Lung (tissue), 12 donors: ENCODE results near the gene FNTB. TPM values are rescaled to one million over a fixed set of nuclear protein-coding genes. Genes with fewer than 3 reads are reported as not detected.

Source experiments
- ATAC-seq: fragments of 200-7000 bp; cut with Tn5 transposase; one replicate; pipeline ENCODE4 v1.9.1; 2020; ENCODE audit warnings: moderate number of reproducible peaks; ENCODE audit not compliant: insufficient read depth, low FRiP score
- DNase-seq, 3 donors: peaks; one replicate each; pipeline ENCODE4 v3.0.0-alpha.2; 2013 to 2017
- H3K27ac ChIP-seq, 2 donors: one replicate each; pipeline ENCODE4 v1.5.1; 2013; ENCODE audit warnings: mild to moderate bottlenecking in 2 of 2, moderate library complexity in 2 of 2, control low read depth in 1 of 2, inconsistent platforms in 1 of 2, low read depth in 1 of 2, low read length in 1 of 2
- H3K27me3 ChIP-seq, 3 donors: one replicate each; pipeline ENCODE4 v1.5.1; 2013; ENCODE audit warnings: low read length in 2 of 3; ENCODE audit not compliant: control insufficient read depth in 3 of 3, insufficient read depth in 3 of 3
- H3K36me3 ChIP-seq, 4 donors: one replicate each; pipeline ENCODE4 v1.5.1; 2013; ENCODE audit warnings: low read length in 4 of 4, mild to moderate bottlenecking in 1 of 4, moderate library complexity in 1 of 4; ENCODE audit not compliant: control insufficient read depth in 4 of 4, insufficient read depth in 4 of 4
- H3K4me1 ChIP-seq, 5 donors: one replicate each; pipeline ENCODE4 v1.5.1; 2013; ENCODE audit warnings: low read length in 5 of 5, mild to moderate bottlenecking in 2 of 5, moderate library complexity in 1 of 5; ENCODE audit not compliant: control insufficient read depth in 5 of 5, insufficient read depth in 5 of 5
- H3K4me3 ChIP-seq: one replicate; pipeline ENCODE4 v1.5.1; 2013; ENCODE audit warnings: mild to moderate bottlenecking, control low read depth, moderate library complexity
- H3K9ac ChIP-seq, 2 donors: one replicate each; pipeline ENCODE4 v1.5.1; 2013; ENCODE audit warnings: low read length in 2 of 2, control low read depth in 1 of 2; ENCODE audit not compliant: insufficient read depth in 1 of 2
- H3K9me3 ChIP-seq, 4 donors: one replicate each; pipeline ENCODE4 v1.5.1; 2013; ENCODE audit warnings: low read length in 3 of 4, mild to moderate bottlenecking in 1 of 4, moderate library complexity in 1 of 4; ENCODE audit not compliant: control insufficient read depth in 4 of 4, insufficient read depth in 3 of 4
- WGBS, 2 donors: extraction: QIAGEN DNeasy Blood & Tissue Kit; methylation state at CpG; one replicate each; pipeline ENCODE4 v1.1.7; 2013; 5-methylcytosine and 5-hydroxymethylcytosine counted together
- polyA plus RNA-seq, 2 donors: library from polyadenylated mRNA; stranded (reverse); fragments of 200-250 nt; gene quantifications; one replicate each; pipeline ENCODE4 v1.2.1, GENCODE V29; 2013
- total RNA-seq, 2 donors: library from RNA; depleted of rRNA in 1 of 2; stranded (reverse); fragments of >200 nt in 1 of 2; gene quantifications; one replicate each; pipeline ENCODE4 v1.2.1, GENCODE V29; 2014 to 2021
- TF ChIP-seq, protein P1 (sequence below): IDR thresholded peaks from 2 replicates; pipeline ENCODE4 v1.5.1; 2012; ENCODE audit warnings: mild to moderate bottlenecking; ENCODE audit errors: control extremely low read depth, extremely low read depth
- donor health status: control.
- donor health status: control.
- donor health status: Bipolar disorder and iron deficiency.
- donor health status: healthy.
- donor health status: DM: yes; HTN: yes; CAD: no.

The FNTB gene
- total and polyA plus RNA-seq, 4 donors: 6.2 to 14.8 (median 10.8) TPM

GRCh38 chr14:65033181-65033580 lies 46.5 kb downstream of the FNTB start:
- H3K4me1 ChIP-seq: peaks cover 0 to 24% (median 4%) of the 10 kb centered on the region in 5 donors
- no peak overlapping the region for H3K4me3 ChIP-seq
- no peak overlapping the region for H3K9ac ChIP-seq
- no peak overlapping the region for H3K27ac ChIP-seq
- 89 to 96% methylated on average over 3 of the region's 3 CpGs for WGBS, 2 donors
- ATAC-seq (no peak), DNase-seq (no peak)
- TF ChIP-seq, protein P1, sequence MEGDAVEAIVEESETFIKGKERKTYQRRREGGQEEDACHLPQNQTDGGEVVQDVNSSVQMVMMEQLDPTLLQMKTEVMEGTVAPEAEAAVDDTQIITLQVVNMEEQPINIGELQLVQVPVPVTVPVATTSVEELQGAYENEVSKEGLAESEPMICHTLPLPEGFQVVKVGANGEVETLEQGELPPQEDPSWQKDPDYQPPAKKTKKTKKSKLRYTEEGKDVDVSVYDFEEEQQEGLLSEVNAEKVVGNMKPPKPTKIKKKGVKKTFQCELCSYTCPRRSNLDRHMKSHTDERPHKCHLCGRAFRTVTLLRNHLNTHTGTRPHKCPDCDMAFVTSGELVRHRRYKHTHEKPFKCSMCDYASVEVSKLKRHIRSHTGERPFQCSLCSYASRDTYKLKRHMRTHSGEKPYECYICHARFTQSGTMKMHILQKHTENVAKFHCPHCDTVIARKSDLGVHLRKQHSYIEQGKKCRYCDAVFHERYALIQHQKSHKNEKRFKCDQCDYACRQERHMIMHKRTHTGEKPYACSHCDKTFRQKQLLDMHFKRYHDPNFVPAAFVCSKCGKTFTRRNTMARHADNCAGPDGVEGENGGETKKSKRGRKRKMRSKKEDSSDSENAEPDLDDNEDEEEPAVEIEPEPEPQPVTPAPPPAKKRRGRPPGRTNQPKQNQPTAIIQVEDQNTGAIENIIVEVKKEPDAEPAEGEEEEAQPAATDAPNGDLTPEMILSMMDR: no peak
- H3K27me3 ChIP-seq: no peaks in the 10 kb centered on the region
- peaks cover 6 to 16% (median 6%) of the 10 kb centered on the region in 4 donors for H3K36me3 ChIP-seq
- H3K9me3 ChIP-seq: no peaks in the 10 kb centered on the region

- Histone ChIP-seq H3K4me3 (no peak overlapping the region), H3K9ac (no peak overlapping the region), H3K36me3 (peaks cover 6 to 16% (median 6%) of the 10 kb centered on the region in 4 donors), H3K27me3 (no peaks in the 10 kb centered on the region), H3K9me3 (no peaks in the 10 kb centered on the region), H3K4me1 (peaks cover 0 to 21% (median 4%) of the 10 kb centered on the region in 5 donors), H3K27ac (no peak overlapping the region)
- 86 to 95% methylated on average over 4 of the region's 4 CpGs for WGBS, 2 donors
- DNase-seq (no peak), ATAC-seq (no peak)
- TF ChIP-seq, protein P1: no peak
Observed at GRCh38 chr14:65034021-65034420, 47.3 kb downstream of the FNTB start.

GRCh38 chr14:65035049-65035448 lies 48.4 kb downstream of the FNTB start:
- no peak overlapping the region for H3K4me3 ChIP-seq
- H3K9ac ChIP-seq: no peak overlapping the region
- peaks cover 3 to 10% (median 6%) of the 10 kb centered on the region in 4 donors for H3K36me3 ChIP-seq
- WGBS, 2 donors: 60 to 78% methylated on average over 4 of the region's 4 CpGs
- ATAC-seq: no peak
- DNase-seq: peak; percentile 69 to 86 (median 78)
- no peak overlapping the region for H3K27ac ChIP-seq
- no peaks in the 10 kb centered on the region for H3K27me3 ChIP-seq
- H3K4me1 ChIP-seq: peaks cover 0 to 20% (median 4%) of the 10 kb centered on the region in 5 donors
- H3K9me3 ChIP-seq: no peaks in the 10 kb centered on the region
- TF ChIP-seq, protein P1: no peak

DNA sequence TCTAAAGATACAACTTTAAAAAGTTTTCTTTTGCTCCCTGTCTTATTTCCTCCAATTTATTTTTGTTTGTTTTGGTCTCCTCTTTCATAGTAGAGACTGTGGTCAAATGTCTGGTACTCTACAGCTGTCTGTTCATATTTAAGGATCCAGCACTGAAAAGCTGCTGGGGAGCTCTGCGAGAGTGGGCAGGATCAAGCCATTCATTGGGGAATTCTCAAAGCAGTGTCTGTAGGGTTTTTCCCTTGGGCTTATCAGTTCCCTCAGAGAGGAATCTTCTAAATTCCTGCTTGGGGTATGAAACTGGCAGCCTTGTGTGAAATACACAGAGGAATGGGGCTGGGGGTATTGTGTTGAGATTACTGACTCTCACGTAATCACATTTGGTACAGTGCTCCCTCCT lies 52.3 kb downstream of the FNTB start:
- 93 to 99% methylated on average over 2 of the region's 2 CpGs for WGBS, 2 donors
- Histone ChIP-seq H3K9ac (no peak overlapping the region), H3K27me3 (no peaks in the 10 kb centered on the region), H3K4me3 (no peak overlapping the region), H3K9me3 (no peaks in the 10 kb centered on the region), H3K4me1 (peaks cover 0 to 19% (median 4%) of the 10 kb centered on the region in 5 donors), H3K36me3 (peaks cover 3 to 23% (median 12%) of the 10 kb centered on the region in 4 donors), H3K27ac (no peak overlapping the region)
- TF ChIP-seq, protein P1: no peak
- no peak for ATAC-seq
- DNase-seq: no peak
